NCI-H526 treated with DMSO at 0.1 percent for 48 hours (cell line): Measurements from ENCODE around the gene CHCHD3.

Source experiments
- DNase-seq: peaks from one replicate; lab custom pipeline; 2025; lab: John Stamatoyannopoulos, UW

The CHCHD3 gene

DNA sequence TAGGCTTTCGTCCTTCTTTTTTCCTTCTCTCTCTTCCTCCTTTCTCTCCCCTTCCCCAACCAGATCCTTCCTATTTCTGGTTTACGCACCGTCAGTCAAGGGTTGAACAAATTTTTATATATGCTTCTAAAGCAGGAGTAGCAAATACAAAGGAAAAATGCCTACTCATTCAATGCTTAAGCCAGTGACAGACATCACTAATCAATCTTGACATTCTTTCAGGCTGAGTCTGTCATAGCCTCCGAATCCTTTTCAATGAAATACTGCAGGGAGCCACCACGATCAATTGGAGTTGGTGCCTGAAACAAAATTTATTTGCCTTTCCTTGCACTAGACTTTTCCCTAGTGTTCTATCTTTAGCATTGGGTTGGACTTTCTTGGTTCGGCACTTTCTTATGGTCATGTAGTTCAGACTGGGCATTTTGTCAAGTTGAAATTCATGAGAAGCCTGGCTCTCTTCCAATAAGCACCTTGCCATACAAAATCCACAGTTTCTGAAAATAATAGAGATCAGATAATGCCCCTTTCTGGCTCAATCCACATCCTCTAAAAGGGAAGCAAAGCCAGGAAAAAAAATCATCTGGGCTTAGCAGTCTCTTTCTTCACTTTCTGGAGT lies 266.1 kb downstream of the CHCHD3 start:
- no peak for DNase-seq

- DNase-seq, result no peak
These were observed 266.8 kb downstream of the CHCHD3 start for GRCh38 chr7:132815130-132815529.

DNA sequence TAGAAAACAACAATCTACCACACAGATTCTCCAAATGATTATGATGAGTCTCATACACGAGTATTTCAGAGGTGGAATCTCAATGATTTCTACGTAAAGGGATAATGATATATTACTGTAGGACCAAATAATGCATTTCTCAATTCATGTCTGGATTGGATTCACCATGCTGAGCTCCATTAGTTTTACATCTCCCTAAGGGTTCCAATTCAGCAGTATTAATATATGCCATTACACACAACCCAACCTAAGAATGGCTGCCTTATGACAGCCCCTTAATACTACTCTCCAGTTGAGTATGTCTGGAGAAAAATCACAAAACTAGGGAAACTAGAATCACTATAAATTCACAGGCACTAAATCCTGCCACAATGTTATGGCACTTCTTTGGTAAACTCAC lies 271.3 kb downstream of the CHCHD3 start:
- DNase-seq, result no peak

- no peak for DNase-seq
These were observed 275.1 kb downstream of the CHCHD3 start for GRCh38 chr7:132806834-132807233.

DNA sequence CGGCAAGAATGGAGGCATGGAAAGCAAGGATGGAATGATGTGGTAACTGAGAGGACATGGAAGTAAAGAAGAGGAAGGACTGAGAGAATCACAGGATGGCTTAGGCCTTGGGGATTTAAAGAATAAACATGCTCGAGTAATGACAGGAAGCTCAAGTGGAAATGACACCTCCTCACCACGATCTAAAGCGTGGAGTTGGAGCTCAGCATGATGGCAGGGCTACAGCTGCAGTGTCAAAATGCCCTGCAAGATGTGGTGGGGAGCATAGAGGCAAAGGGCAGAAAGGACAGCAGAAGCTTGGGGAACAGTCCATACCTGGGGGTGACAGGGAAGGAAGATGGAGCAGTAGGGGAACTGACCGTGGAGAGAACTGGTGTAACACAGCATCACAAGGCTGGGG lies 276.1 kb downstream of the CHCHD3 start:
- no peak for DNase-seq

DNA sequence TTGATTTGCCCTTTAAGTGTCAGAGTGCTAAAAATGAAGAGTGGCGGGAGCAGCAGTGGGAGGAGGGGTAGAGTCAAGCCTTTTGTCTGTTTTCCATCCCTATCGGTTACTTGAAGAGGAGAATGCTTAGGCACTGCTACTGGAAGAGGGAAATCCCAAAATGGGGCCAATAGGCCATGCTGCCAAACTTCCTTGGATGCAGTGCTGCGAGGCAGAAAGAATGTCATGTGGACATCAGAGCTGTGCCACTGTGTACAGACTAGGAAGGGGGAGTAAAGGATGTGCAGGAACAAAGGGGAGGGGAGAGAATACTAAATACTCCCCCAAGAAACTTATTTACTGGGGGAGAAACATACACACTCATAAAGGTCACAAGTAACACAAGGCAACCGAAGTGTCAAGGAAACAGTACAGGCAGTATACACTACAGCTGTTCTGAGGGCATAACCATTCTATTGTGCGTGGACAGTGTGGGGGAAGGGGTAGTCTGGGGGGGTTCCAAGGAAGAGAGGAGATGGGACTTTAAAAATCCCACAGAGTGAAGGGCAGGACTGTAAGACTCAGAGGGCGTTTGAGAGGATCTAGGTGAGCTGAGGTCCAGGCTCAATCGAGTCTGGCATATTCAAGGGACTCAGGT lies 276.9 kb downstream of the CHCHD3 start:
- DNase-seq, result no peak

GRCh38 chr7:132800522-132800921 lies 281.4 kb downstream of the CHCHD3 start:
- DNase-seq, result no peak

GRCh38 chr7:132799081-132799413 lies 282.8 kb downstream of the CHCHD3 start:
- no peak for DNase-seq

- DNase-seq, result no peak
These were observed 284.7 kb downstream of the CHCHD3 start for GRCh38 chr7:132797152-132797551.

DNA sequence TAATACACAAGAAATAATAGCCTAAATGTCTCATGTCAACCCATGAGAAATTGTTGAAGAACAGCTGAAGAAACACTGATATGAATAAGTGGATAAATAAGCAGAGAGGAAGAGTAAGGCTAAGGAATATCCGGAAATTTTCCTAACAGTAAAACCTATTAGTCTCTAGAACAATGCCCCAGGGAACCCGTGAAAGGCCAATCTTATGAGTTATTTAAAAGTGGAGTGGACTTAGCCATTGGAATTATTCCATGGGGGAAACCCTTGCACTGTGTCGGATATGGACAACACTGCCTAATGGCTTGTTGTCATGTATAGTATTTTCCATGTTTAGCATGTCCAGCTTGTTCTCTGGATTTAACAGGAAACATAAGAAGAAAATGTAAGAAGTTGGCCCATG lies 288.4 kb downstream of the CHCHD3 start:
- DNase-seq, result no peak

DNA sequence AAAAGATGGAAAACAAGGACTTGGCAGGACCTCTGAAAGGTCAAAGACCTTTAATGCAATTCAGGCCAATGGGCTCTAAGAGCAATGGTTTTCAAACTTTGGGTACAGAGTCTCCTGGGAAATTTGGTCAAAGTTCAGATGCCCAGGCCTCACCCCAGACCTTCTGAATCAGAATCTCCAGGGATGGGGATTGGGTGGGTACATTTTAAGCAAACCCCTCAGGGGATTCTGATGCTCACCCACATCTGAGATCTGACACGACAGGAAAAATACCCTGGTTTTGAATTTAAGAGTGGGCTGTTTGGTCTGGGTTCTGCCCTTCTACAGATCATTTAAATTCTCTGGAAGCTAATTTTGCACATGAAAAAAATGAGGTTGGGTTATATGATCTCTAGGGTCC lies 290.9 kb downstream of the CHCHD3 start:
- DNase-seq, result no peak

- no peak for DNase-seq
These were observed 291.8 kb downstream of the CHCHD3 start for GRCh38 chr7:132790104-132790503.

GRCh38 chr7:132789281-132789680 lies 292.6 kb downstream of the CHCHD3 start:
- DNase-seq, result no peak

DNA sequence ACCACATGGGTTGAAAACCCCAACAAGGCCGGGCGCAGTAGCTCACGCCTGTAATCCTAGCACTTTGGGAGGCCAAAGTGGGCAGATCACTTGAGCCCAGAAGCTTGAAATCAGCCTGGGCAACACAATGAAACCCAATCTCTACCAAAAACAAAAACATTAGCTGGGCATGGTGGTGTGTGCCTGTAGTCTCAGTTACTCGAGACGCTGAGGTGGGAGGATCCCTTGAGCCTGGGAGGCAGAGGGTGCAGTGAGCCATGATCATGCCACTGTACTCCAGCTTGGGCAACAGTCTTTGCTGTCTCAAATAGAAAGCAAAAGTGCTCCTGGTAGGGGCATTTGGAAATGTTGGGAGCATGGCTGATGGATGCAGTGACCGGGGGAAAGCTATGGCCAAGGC lies 296.0 kb downstream of the CHCHD3 start:
- no peak for DNase-seq

DNA sequence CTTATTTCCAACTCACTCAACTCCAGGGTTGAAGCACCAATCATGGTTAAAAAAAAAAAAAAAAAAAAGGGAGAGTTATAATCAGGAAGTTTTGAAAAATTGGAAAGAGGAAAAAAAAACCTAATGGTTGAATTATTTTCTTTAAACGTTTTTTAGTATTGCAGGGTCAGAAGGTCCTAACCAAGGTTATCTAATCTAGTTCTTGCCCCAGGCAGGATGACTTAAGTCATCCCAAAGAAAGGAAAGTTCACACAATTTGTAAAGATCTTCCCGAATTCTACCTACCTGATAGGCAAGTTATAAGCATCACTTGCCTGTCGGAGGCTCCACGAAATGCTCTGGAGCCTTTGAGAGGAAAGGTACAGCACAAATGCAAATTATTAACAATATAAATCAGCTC lies 297.5 kb downstream of the CHCHD3 start:
- DNase-seq, result no peak

DNA sequence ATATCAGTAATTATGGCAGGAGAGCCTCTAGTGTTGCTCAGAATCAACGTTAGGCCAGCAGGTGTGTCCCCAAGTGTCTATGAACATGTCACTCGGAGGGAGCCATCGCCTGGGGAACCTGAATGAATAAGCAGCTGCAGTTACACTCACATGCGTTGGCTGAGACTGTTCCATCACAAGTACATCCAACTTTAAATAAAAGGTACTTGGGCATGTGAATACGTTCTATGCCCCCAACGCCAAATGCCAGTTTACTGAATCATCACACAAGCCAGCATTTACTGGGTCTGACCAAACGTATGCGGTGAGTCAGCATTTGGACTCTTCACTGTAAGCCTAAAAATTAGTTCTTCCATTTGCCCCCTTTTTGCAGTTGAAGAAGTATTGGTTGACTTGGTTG lies 298.1 kb downstream of the CHCHD3 start:
- no peak for DNase-seq

DNA sequence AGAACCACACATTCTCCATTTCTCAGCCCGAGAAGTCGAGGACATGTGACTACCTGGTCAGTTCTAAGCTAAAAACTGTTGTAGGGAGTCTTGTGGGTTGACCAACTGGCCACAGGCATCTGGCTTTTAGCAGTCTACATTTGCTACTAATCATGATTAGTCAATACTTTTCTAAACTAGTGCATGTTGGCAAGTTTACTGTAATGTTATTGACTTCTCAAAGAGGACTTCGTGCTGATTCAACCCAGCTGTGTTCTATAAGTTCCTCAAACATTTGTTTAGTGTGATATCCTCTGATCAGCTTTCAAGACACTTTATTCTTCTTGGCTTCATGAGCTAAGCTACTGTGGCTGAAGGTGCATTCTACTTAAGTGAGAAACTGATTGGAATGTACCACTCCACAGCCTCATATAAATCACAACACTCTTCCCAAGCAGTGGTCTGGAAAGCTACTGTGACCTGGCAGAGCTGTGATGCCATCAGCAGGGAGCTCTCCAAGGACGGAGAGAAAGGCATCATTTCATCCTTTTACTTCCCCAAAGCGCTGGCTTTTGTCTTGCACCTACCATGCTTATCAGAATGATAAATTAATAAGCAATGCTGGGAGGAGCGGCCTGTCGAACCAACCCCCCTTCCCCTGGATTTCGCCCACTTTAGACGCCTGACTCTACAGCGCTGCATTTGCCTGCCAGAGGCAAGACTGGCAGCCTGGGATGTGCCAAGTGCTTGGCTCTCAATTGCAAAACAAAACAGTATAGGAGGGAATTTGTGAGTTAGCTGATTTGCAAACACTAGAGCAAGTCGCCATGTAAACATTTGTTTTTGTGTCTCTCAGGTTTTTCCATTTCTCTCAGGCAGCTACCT lies 298.9 kb downstream of the CHCHD3 start:
- DNase-seq, result no peak

GRCh38 chr7:132780822-132781221 lies 301.1 kb downstream of the CHCHD3 start:
- no peak for DNase-seq

GRCh38 chr7:132779164-132779563 lies 302.7 kb downstream of the CHCHD3 start:
- DNase-seq, result no peak

- no peak for DNase-seq
These were observed 303.1 kb downstream of the CHCHD3 start for GRCh38 chr7:132778761-132779160.

- DNase-seq, result no peak
These were observed 303.9 kb downstream of the CHCHD3 start for GRCh38 chr7:132777956-132778355.

DNA sequence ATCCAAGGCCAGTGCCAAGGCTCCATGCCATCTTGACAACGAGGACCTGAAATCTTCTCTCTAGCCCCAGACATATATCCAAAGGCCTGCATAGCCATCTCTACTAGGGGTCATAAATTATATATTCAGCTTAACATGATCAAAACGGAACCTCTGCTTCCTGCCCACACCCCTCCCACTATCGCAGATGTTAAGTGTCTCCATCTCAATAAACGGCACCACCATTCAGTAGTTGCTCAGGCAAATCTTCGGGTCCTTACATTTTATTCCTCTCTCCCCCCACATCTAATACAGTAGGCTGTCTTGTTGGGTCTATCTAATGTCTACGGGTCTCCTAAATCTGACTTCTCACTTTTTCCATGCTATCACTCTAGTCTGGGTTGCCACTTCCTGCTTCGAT lies 304.5 kb downstream of the CHCHD3 start:
- no peak for DNase-seq

GRCh38 chr7:132776048-132776620 lies 305.8 kb downstream of the CHCHD3 start:
- DNase-seq, result no peak
